ENCODE measurements around the gene CCDC82. TPM values are rescaled to one million over a fixed set of nuclear protein-coding genes. Genes with fewer than 3 reads are reported as not detected.

CCDC82 gene
- total RNA-seq, 1 experiment from 2014 or later: 19.9 TPM

GRCh38 chr11:96332126-96332771 is 57.5 kb downstream of the CCDC82 start:
- DNase-seq: no peak
- Histone ChIP-seq H3K9me3 (ENCODE audit: insufficient read depth, low read depth) (no peaks in the 10 kb centered on the region), H4K20me1 (ENCODE audit: insufficient read depth) (peaks cover 3% of the 10 kb centered on the region; the same call in 1 of the 2 replicates), H3K36me3 (ENCODE audit: low read depth) (peaks cover 36% of the 10 kb centered on the region), H3F3A (ENCODE audit: insufficient read depth, low read depth) (no peaks in the 10 kb centered on the region), H3K27me3 (ENCODE audit: insufficient read depth, low read depth) (no peaks in the 10 kb centered on the region), H3K4me2 (peak overlapping the region; percentile 22; the same call in 1 of the 2 replicates), H3K79me2 (ENCODE audit: low read depth) (peaks cover 100% of the 10 kb centered on the region), H2AFZ (no peak overlapping the region), H3K4me1 (replicated peaks; ENCODE audit: insufficient read depth) (peaks cover 58% of the 10 kb centered on the region), H3K4me3 (no peak overlapping the region), H3K9me2 (ENCODE audit: insufficient read depth) (no peaks in the 10 kb centered on the region), H3K27ac (peak overlapping the region; percentile 3)
- ChIA-PET CTCF (interaction anchor here (0.6 kb wide), 1 partner anchor 277 kb away, joined by 3 read pairs; no protein-coding TSS in a partner anchor), POLR2A (ENCODE audit: unreplicated experiment) (no interaction called here)
- TF ChIP-seq CTCF (conservative IDR thresholded peaks at IDR 0.05) (no peak), EZH2 (IDR thresholded peaks at IDR 0.05; ENCODE audit: low read depth) (no peak)
- no TSS peak for BruUV-seq (replicated peaks)
- intact Hi-C loops (cut with micrococcal nuclease; ENCODE audit: unreplicated experiment): no loop called here

- Histone ChIP-seq H2AFZ (no peak overlapping the region), H3K9me3 (ENCODE audit: insufficient read depth, low read depth) (no peaks in the 10 kb centered on the region), H3K36me3 (ENCODE audit: low read depth) (peaks cover 34% of the 10 kb centered on the region), H3K4me2 (no peak overlapping the region), H3F3A (ENCODE audit: insufficient read depth, low read depth) (no peaks in the 10 kb centered on the region), H3K27ac (peak overlapping the region; percentile 3; the same call in 1 of the 2 replicates), H3K4me1 (replicated peaks; ENCODE audit: insufficient read depth) (peaks cover 58% of the 10 kb centered on the region), H3K27me3 (ENCODE audit: insufficient read depth, low read depth) (no peaks in the 10 kb centered on the region), H3K79me2 (ENCODE audit: low read depth) (peaks cover 100% of the 10 kb centered on the region), H4K20me1 (ENCODE audit: insufficient read depth) (peaks cover 3% of the 10 kb centered on the region; the same call in 1 of the 2 replicates), H3K4me3 (no peak overlapping the region), H3K9me2 (ENCODE audit: insufficient read depth) (no peaks in the 10 kb centered on the region)
- TF ChIP-seq EZH2 (IDR thresholded peaks at IDR 0.05; ENCODE audit: low read depth) (no peak), CTCF (conservative IDR thresholded peaks at IDR 0.05) (no peak)
- intact Hi-C loops (cut with micrococcal nuclease; ENCODE audit: unreplicated experiment): no loop called here
- no TSS peak for BruUV-seq (replicated peaks)
- CTCF ChIA-PET: interaction anchor here (0.6 to 1.6 kb wide), 2 partner anchors 10 to 276 kb away, joined by 3 to 4 read pairs; no protein-coding TSS in a partner anchor
- POLR2A ChIA-PET (ENCODE audit: unreplicated experiment): no interaction called here
- no peak for DNase-seq
These were observed 58.0 kb downstream of the CCDC82 start for GRCh38 chr11:96331699-96332116.

- no peaks in the 10 kb centered on the region for H3K9me3 ChIP-seq (ENCODE audit: insufficient read depth, low read depth)
- H3K27ac ChIP-seq: peak overlapping the region; percentile 86; the same call in 1 of the 2 replicates
- intact Hi-C loops (cut with micrococcal nuclease; ENCODE audit: unreplicated experiment): no loop called here
- peaks cover 60% of the 10 kb centered on the region for H3K4me1 ChIP-seq (replicated peaks; ENCODE audit: insufficient read depth)
- peaks cover 25% of the 10 kb centered on the region for H3K36me3 ChIP-seq (ENCODE audit: low read depth)
- POLR2A ChIA-PET (ENCODE audit: unreplicated experiment): no interaction called here
- H3F3A ChIP-seq (ENCODE audit: insufficient read depth, low read depth): peaks cover 10% of the 10 kb centered on the region
- no peak for TF ChIP-seq CTCF (conservative IDR thresholded peaks at IDR 0.05)
- no peak for TF ChIP-seq EZH2 (IDR thresholded peaks at IDR 0.05; ENCODE audit: low read depth)
- peaks cover 100% of the 10 kb centered on the region for H3K79me2 ChIP-seq (ENCODE audit: low read depth)
- H3K4me2 ChIP-seq: peak overlapping the region; percentile 24
- no TSS peak for BruUV-seq (replicated peaks)
- no peak for DNase-seq
- no peaks in the 10 kb centered on the region for H3K9me2 ChIP-seq (ENCODE audit: insufficient read depth)
- H3K4me3 ChIP-seq: no peak overlapping the region
- CTCF ChIA-PET: interaction anchor here (1.6 kb wide), 1 partner anchor 11 kb away, joined by 4 read pairs; no protein-coding TSS in a partner anchor
- H4K20me1 ChIP-seq (ENCODE audit: insufficient read depth): no peaks in the 10 kb centered on the region
- H3K27me3 ChIP-seq (ENCODE audit: insufficient read depth, low read depth): no peaks in the 10 kb centered on the region
- H2AFZ ChIP-seq: no peak overlapping the region
These were observed 59.2 kb downstream of the CCDC82 start for GRCh38 chr11:96330511-96330859.
